Hepatocyte (in vitro differentiated cells): ENCODE results near the gene ACACB. TPM values are rescaled to one million over a fixed set of nuclear protein-coding genes. Genes with fewer than 3 reads are reported as not detected.
"Not testable (repeated sequence)": the region's sequence is repeated elsewhere in the genome, so short reads cannot be mapped to it uniquely, and the experiment has no call there.

Experiments
- DNase-seq: peaks from one replicate; pipeline ENCODE4 v3.0.0-alpha.2; 2016; ENCODE audit warnings: low spot score
- H2AFZ ChIP-seq: fragments of 200-600 bp; sonication (generic); 2 replicates; pipeline ENCODE4 v1.6.0; 2016; ENCODE audit warnings: antibody characterized with exemption, mild to moderate bottlenecking
- H3K27ac ChIP-seq: fragments of 200-600 bp; sonication (generic); 2 replicates; pipeline ENCODE4 v1.5.1; 2016; ENCODE audit warnings: mild to moderate bottlenecking
- H3K27me3 ChIP-seq: fragments of 200-600 bp; sonication (generic); 2 replicates; pipeline ENCODE4 v1.6.1; 2016
- H3K36me3 ChIP-seq: fragments of 200-600 bp; sonication (generic); replicated peaks from 2 replicates; pipeline ENCODE4 v1.5.1; 2016; ENCODE audit warnings: low read depth; ENCODE audit not compliant: insufficient read depth
- H3K4me1 ChIP-seq: fragments of 200-600 bp; sonication (generic); 2 replicates; pipeline ENCODE4 v1.5.1; 2016; ENCODE audit warnings: mild to moderate bottlenecking, moderate library complexity; ENCODE audit not compliant: insufficient read depth
- H3K4me2 ChIP-seq: fragments of 200-600 bp; sonication (generic); 2 replicates; pipeline ENCODE4 v1.6.0; 2016
- H3K4me3 ChIP-seq: fragments of 200-600 bp; sonication (generic); 2 replicates; pipeline ENCODE4 v1.5.1; 2016; ENCODE audit warnings: mild to moderate bottlenecking
- H3K79me2 ChIP-seq: fragments of 200-600 bp; sonication (generic); 2 replicates; pipeline ENCODE4 v1.6.0; 2017; ENCODE audit warnings: mild to moderate bottlenecking
- H3K9me2 ChIP-seq: fragments of 200-600 bp; sonication (generic); replicated peaks from 2 replicates; pipeline ENCODE4 v1.6.0; 2017; ENCODE audit warnings: mild to moderate bottlenecking; ENCODE audit not compliant: insufficient read depth
- H3K9me3 ChIP-seq: fragments of 200-600 bp; sonication (generic); 2 replicates; pipeline ENCODE4 v1.5.1; 2016; ENCODE audit warnings: low read depth, mild to moderate bottlenecking
- H4K20me1 ChIP-seq: fragments of 200-600 bp; sonication (generic); 2 replicates; pipeline ENCODE4 v1.6.0; 2016; ENCODE audit warnings: mild to moderate bottlenecking; ENCODE audit not compliant: insufficient read depth, poor library complexity, severe bottlenecking
- EZH2 ChIP-seq: fragments of 200-600 bp; sonication (generic); IDR thresholded peaks from 2 replicates; pipeline ENCODE4 v1.6.1; 2016; ENCODE audit warnings: antibody characterized with exemption, mild to moderate bottlenecking, borderline replicate concordance
- EZH2phosphoT487 ChIP-seq: fragments of 200-600 bp; sonication (generic); IDR thresholded peaks from one replicate; pipeline ENCODE4 v1.6.1; 2018; ENCODE audit warnings: antibody characterized with exemption, mild to moderate bottlenecking, low read depth, moderate library complexity; ENCODE audit not compliant: unreplicated experiment, severe bottlenecking
- WGBS: methylation state at CpG from one replicate; pipeline ENCODE4 v1.1.6; 2016; ENCODE audit warnings: low lambda C conversion rate; ENCODE audit errors: missing lambda C conversion rate; 5-methylcytosine and 5-hydroxymethylcytosine counted together
- polyA plus RNA-seq: library from polyadenylated mRNA; unstranded; fragments of >200 nt; fragmentation: Nextera tagmentation; extraction: Ambion mirVana; gene quantifications from 2 replicates; pipeline ENCODE4 v1.2.1, GENCODE V29; 2016
- total RNA-seq: library from RNA; depleted of rRNA; stranded (reverse); fragments of >200 nt; gene quantifications from 2 replicates; pipeline ENCODE4 v1.2.3, GENCODE V29; 2014
- TF ChIP-seq, protein P1 (sequence below): fragments of 200-600 bp; sonication (generic); IDR thresholded peaks from 2 replicates; pipeline ENCODE4 v1.5.1; 2016; ENCODE audit warnings: antibody characterized with exemption, mild to moderate bottlenecking; ENCODE audit not compliant: poor library complexity

The ACACB gene
- total and polyA plus RNA-seq, 2 experiments from 2014 or later, result 3.9 to 9.3 TPM

DNA sequence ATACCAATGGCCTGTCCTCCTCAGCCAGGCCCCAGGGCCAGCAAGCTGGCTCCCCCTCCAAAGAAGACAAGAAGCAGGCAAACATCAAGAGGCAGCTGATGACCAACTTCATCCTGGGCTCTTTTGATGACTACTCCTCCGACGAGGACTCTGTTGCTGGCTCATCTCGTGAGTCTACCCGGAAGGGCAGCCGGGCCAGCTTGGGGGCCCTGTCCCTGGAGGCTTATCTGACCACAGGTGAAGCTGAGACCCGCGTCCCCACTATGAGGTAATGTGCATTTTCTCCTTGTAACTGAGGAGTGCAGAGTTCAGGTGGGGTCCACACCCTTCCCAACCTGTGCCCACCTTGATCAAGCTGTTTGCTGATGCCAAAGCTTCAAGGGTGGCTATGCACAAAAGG is 23.4 kb downstream of the ACACB start:
- Histone ChIP-seq H3K27me3 (no peaks in the 10 kb centered on the region), H3K4me2 (no peak overlapping the region), H3K79me2 (no peaks in the 10 kb centered on the region), H3K9me3 (no peaks in the 10 kb centered on the region), H4K20me1 (no peaks in the 10 kb centered on the region), H3K9me2 (no peaks in the 10 kb centered on the region), H3K27ac (no peak overlapping the region), H3K4me3 (no peak overlapping the region), H3K36me3 (no peaks in the 10 kb centered on the region), H3K4me1 (no peaks in the 10 kb centered on the region), H2AFZ (no peak overlapping the region)
- WGBS, result 78% methylated on average over 7 of the region's 7 CpGs
- DNase-seq, result no peak
- TF ChIP-seq EZH2 (no peak), EZH2phosphoT487 (no peak)
- TF ChIP-seq, protein P1, sequence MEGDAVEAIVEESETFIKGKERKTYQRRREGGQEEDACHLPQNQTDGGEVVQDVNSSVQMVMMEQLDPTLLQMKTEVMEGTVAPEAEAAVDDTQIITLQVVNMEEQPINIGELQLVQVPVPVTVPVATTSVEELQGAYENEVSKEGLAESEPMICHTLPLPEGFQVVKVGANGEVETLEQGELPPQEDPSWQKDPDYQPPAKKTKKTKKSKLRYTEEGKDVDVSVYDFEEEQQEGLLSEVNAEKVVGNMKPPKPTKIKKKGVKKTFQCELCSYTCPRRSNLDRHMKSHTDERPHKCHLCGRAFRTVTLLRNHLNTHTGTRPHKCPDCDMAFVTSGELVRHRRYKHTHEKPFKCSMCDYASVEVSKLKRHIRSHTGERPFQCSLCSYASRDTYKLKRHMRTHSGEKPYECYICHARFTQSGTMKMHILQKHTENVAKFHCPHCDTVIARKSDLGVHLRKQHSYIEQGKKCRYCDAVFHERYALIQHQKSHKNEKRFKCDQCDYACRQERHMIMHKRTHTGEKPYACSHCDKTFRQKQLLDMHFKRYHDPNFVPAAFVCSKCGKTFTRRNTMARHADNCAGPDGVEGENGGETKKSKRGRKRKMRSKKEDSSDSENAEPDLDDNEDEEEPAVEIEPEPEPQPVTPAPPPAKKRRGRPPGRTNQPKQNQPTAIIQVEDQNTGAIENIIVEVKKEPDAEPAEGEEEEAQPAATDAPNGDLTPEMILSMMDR, result no peak

DNA sequence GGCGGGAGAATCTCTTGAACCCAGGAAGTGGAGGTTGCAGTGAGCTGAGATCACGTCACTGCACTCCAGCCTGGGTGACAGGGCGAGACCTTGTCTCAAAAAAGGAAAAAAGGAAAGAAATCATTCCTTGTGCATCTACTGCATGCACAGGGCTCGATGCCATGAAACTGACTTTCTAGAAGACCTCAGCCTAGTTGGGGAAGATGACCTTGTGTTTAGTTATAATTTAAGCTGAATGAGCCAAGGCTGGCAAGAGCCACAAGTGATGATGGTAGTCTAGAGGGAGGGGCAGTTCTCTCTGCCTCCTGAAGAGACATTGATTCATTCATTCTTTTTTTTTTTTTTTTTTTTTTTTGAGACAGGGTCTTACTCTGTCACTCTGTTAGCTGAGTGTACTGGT is 24.2 kb downstream of the ACACB start:
- no peaks in the 10 kb centered on the region for H3K79me2 ChIP-seq
- no peaks in the 10 kb centered on the region for H3K9me3 ChIP-seq
- H3K27me3 ChIP-seq, result no peaks in the 10 kb centered on the region
- H3K9me2 ChIP-seq, result no peaks in the 10 kb centered on the region
- no peaks in the 10 kb centered on the region for H4K20me1 ChIP-seq
- no peaks in the 10 kb centered on the region for H3K36me3 ChIP-seq
- no peak overlapping the region for H3K4me3 ChIP-seq
- no peak overlapping the region for H3K4me2 ChIP-seq
- WGBS, result 89% methylated on average over 4 of the region's 4 CpGs
- no peak overlapping the region for H2AFZ ChIP-seq
- H3K4me1 ChIP-seq, result peaks cover 4% of the 10 kb centered on the region
- H3K27ac ChIP-seq, result no peak overlapping the region
- TF ChIP-seq EZH2phosphoT487, result no peak
- TF ChIP-seq EZH2, result no peak
- TF ChIP-seq, protein P1, result no peak
- DNase-seq, result no peak

DNA sequence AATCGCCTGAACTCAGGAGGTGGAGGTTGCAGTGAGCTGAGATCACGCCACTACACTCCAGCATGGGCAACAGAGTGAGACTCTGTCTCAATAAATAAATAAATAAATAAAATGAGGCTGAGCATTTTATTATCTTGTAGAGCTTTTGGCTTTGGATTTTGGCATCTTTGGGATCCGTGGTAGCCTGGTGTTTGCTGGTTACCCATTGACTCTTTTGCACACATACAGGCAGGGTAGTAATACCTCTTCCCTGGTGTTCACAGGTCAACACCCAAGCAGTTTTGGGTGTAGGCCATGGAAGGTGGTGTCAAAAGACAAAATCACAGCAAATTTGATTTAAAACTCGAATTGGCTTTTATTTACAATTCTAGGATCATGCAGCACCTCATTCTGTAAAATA is 27.8 kb downstream of the ACACB start:
- H4K20me1 ChIP-seq, result no peaks in the 10 kb centered on the region
- WGBS, result 54% methylated on average over 4 of the region's 4 CpGs
- H3K4me2 ChIP-seq, result no peak overlapping the region
- TF ChIP-seq, protein P1, result no peak
- TF ChIP-seq EZH2phosphoT487, result no peak
- TF ChIP-seq EZH2, result no peak
- H3K4me1 ChIP-seq, result peaks cover 4% of the 10 kb centered on the region
- peak overlapping the region; percentile 9 for H3K27ac ChIP-seq
- no peaks in the 10 kb centered on the region for H3K9me2 ChIP-seq
- no peak overlapping the region for H3K4me3 ChIP-seq
- no peaks in the 10 kb centered on the region for H3K9me3 ChIP-seq
- no peak for DNase-seq
- no peaks in the 10 kb centered on the region for H3K27me3 ChIP-seq
- no peaks in the 10 kb centered on the region for H3K36me3 ChIP-seq
- no peaks in the 10 kb centered on the region for H3K79me2 ChIP-seq
- no peak overlapping the region for H2AFZ ChIP-seq

DNA sequence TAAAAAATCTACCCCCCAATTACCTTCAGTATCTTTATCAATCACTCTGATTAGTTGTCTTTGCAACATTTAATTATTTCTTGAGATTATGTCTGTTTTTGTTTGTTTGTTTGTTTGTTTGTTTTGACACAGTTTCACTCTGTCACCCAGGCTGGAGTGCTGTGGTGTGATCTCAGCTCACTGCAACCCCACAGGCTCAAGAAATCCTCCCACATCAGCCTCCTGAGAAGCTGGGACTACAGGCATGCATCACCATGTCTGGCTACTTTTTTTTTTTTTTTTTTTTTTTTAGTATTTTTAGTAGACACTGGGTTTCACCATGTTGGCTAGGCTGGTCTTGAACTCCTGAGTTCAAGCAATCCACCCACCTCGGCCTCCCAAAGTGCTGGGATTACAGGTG is 30.7 kb downstream of the ACACB start:
- not testable (repeated sequence) for DNase-seq, H3K4me3 ChIP-seq, H2AFZ ChIP-seq, H3K4me1 ChIP-seq, H3K79me2 ChIP-seq, H3K27me3 ChIP-seq, H3K9me3 ChIP-seq, H3K4me2 ChIP-seq, H3K36me3 ChIP-seq, H3K27ac ChIP-seq, H3K9me2 ChIP-seq, H4K20me1 ChIP-seq
- WGBS, result 94% methylated on average over 1 of the region's 1 CpG
